HG02588 (cell line): ENCODE measurements around the gene MFNG.
"Not testable (repeated sequence)": the region's sequence is repeated elsewhere in the genome, so short reads cannot be mapped to it uniquely, and the experiment has no call there.

Experiments used
- ATAC-seq: cut with Tn5 transposase; IDR thresholded peaks from one replicate; pipeline ENCODE4 v1.9.1; 2021; ENCODE audit warnings: mild to moderate bottlenecking, moderate library complexity; ENCODE audit not compliant: unreplicated experiment

Gene MFNG, protein sequence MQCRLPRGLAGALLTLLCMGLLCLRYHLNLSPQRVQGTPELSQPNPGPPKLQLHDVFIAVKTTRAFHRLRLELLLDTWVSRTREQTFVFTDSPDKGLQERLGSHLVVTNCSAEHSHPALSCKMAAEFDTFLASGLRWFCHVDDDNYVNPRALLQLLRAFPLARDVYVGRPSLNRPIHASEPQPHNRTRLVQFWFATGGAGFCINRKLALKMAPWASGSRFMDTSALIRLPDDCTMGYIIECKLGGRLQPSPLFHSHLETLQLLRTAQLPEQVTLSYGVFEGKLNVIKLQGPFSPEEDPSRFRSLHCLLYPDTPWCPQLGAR

GRCh38 chr22:37486224-37486845 is at the start of gene MFNG:
Gene MFNG (minus strand): TSS chr22:37486384. CDS start chr22:37486177, 207 bp downstream.
- no peak for ATAC-seq

GRCh38 chr22:37535159-37535558 is 49.0 kb upstream of the MFNG start:
- no peak for ATAC-seq

GRCh38 chr22:37534445-37534844 is 48.3 kb upstream of the MFNG start:
- ATAC-seq, result no peak

GRCh38 chr22:37533995-37534394 is 47.8 kb upstream of the MFNG start:
- no peak for ATAC-seq

GRCh38 chr22:37529652-37530345 is 43.6 kb upstream of the MFNG start:
- ATAC-seq, result no peak

DNA sequence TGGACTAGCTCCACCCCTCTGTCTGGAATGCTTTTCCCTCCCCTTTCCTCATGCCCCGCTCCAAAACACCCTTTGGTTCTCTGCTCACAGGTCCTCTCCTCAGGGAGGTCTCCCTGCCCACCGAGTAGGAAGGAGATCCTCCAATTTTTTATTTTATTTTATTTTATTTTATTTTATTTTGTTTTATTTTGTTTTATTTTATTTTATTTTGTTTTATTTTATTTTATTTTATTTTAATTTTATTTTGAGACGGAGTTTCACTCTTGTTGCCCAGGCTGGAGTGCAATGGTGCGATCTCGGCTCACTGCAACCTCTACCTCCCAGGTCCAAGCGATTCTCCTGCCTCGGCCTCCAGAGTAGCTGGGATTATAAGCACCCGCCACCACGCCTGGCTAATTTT is 41.8 kb upstream of the MFNG start:
- ATAC-seq, result not testable (repeated sequence)

- not testable (repeated sequence) for ATAC-seq
These were observed 41.0 kb upstream of the MFNG start for GRCh38 chr22:37527081-37527752.

DNA sequence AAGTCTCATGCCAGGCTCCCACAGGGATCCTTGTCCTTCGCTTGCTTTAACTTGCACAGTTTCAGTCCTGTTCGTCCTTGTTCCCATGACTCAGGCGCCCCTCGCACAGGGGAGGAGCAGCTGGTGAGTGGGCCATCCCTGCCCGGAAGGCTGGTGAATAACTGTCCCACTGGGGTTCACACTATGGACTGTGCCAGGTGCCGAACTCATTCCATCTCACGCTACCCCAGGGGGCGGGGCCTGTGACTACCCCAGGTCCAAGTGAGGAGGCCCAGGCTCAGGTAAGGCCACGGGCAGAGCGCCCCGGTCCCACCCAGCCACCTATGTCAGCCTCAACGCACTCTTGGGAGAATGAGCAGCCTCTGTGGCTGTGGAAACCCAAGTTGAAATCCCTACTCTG is 40.2 kb upstream of the MFNG start:
- no peak for ATAC-seq

GRCh38 chr22:37525746-37526350 is 39.7 kb upstream of the MFNG start:
- ATAC-seq, result no peak

- no peak for ATAC-seq
These were observed 39.0 kb upstream of the MFNG start for GRCh38 chr22:37525073-37525745.

DNA sequence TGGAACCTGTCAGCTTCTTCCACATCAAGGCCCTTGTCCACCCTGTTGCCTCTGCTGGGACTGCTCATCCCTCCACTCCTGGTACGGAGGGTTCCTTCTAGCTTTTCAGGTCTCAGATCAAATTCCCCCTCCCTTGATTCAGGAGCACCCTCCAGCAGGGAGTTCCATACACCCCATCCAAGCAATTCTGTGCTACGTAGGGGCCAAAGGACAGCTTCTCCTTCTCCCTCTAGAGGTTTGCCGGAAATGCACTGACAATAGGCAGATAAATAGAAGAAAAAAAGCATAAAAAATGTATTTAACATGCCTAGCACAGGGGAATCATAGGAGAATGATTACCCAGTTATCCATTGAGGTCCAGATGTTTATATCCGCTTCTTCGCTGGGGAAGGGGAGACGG is 36.3 kb upstream of the MFNG start:
- no peak for ATAC-seq

DNA sequence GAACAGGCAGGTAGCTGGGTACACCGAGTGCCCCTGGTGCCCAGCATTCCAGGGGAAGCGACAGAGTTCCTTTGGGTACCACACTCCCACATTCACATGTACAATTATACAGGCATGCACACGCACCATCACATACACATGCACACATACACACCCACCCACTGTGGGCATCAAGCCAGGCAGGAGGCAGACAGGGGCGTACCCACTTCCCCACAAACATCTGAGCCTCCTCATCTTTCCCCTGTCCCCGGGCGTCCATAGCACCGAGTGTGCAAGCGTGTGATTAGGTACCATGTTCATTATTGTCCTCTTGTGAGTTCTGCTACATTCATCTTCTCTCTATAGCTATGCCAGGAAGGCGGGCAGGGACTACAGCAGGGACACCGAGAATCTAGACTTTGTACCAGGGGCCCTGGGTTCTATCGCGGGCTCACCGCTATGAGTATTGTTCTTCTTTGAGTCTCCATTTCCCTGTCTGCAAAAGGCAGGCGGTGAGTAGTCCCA is 35.1 kb upstream of the MFNG start:
- ATAC-seq, result no peak

- no peak for ATAC-seq
These were observed 34.6 kb upstream of the MFNG start for GRCh38 chr22:37520776-37521191.

DNA sequence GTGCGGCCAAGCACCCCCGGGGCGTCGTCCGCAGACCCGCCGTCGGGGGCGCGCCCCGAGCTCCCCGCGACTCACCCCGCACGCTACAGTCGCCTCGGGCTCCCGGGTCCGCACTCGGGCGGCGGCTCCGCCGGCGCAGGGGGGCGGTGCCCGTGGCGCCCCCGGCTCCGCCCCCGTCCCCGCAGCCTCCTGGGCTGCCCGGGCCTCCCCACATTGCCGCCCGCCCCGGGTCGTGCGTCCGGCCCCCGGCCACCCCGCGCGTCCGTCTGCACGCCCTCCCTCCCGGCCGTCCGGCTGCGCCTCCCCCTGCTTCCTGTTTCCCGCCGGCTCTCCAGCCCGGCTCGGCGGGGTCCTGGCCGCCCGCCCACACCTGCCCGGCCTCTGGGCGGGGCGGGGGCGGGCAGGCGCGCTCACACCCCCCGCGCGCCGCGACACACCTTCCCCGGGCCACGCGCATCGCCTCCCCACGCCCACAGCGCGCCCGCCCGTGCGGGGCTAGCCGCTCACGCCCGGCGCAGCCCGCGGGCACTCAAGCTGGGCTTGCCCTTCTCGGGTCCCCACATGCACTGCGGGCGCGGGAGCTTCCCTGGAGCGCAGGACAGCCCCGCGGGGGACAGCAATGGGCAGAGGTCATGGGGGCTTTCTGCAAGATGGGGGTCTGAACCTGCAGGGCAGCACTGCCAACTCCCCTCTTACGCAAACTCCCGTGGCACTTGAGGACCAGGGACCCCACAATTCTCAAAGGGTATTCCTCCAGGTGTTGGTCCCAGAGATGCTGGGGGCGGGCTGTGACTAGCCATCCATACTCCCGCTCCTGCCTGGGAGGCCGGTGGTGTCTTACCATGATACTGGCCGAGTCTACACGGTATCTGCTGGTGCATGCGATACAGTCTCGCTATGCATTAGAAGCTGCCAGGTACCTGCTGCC is 33.3 kb upstream of the MFNG start, which contains the start of gene CARD10:
TSS of gene CARD10 (minus strand) at position 148 of the 928 bp plus-strand sequence. CDS start 215 bp downstream, outside the sequence.
- no peak for ATAC-seq

- ATAC-seq, result no peak
These were observed 32.5 kb upstream of the MFNG start for GRCh38 chr22:37518509-37519267.

DNA sequence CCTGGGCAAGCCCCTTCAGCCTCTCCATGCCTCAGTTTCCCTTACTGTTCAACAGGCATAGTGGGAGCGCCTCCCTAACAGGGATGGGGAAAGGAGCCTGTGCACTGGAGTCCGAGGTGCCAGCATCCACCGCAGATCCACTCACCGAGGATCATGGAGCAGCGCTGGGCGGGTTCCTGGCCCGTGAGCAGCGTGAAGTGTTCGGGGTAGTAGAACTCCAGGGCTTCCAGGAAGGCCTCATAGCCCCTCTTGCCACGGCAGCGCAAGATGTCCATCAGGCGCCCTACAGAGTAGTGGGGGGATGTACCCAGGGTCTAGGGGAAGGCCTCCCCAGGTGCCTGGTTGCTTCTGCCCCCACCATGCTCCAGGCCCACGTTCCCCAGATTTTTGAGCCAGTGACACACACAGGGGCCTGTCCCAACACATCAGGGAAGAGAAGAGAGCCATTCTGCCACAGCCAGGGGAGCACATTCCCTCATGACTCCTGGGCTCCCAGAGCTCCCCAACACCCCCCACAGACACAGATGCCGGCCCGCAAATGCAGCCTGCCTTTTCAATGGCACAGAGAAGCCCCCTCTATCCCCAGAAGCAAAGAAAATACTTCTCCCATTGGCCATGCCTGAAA is 31.8 kb upstream of the MFNG start:
- no peak for ATAC-seq

DNA sequence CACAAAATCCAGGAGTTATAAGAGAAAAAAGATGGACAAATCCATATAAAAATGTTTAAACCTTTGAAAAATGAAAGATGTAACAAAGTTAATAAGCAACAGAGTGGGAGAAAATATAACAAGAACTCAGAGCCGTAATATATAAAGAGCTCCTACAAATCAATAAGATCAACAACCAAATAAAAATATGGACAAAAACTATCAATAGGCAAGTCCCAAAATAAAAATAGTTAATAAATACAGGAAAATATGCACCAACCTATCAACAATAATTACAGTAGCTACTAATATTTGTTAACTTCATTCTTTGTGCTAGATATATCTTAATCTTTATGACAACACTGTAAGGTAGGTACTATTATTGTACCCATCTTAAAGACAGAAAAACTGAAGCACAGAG is 30.3 kb upstream of the MFNG start:
- ATAC-seq, result no peak

GRCh38 chr22:37515901-37516300 is 29.7 kb upstream of the MFNG start:
- no peak for ATAC-seq
